ENCODE data around the gene LIN37. TPM values are rescaled to one million over a fixed set of nuclear protein-coding genes. Genes with fewer than 3 reads are reported as not detected.

LIN37 gene
- total RNA-seq, 4 donors from 2014 or later: 14.8 to 19.5 (median 16.6) TPM

GRCh38 chr19:35746531-35746930 lies 1.8 kb upstream of the LIN37 start:
- intact Hi-C loops (cut with DNase I; ENCODE audit: low total_unique reads): loop anchor here (10.0 kb wide), 2 partner anchors 368 to 602 kb away; partner anchors contain the start of genes FXYD7, OVOL3, POLR2I and TBCB

GRCh38 chr19:35750167-35750566 lies 1.8 kb downstream of the LIN37 start:
- no peak for DNase-seq
- no peaks in the 10 kb centered on the region for H3K27me3 ChIP-seq
- no peaks in the 10 kb centered on the region for H3K9me3 ChIP-seq
- in situ Hi-C loops (cut with MboI; ENCODE audit: low sequenced_read_pairs in 4 of 4): loop anchor here in 1 of 4 donors (25.0 kb wide), 1 partner anchor 387 kb away; the partner anchor contains the start of gene CAPNS1
- intact Hi-C loops (cut with DNase I; ENCODE audit: low total_unique reads): loop anchor here (10.0 kb wide), 1 partner anchor 465 kb away; the partner anchor contains the start of genes ZNF146 and ZNF565
- no peak for ATAC-seq
- no peak overlapping the region for H3K4me3 ChIP-seq
- peaks cover 0 to 16% of the 10 kb centered on the region in 2 donors for H3K36me3 ChIP-seq
- TF ChIP-seq CTCF (IDR thresholded peaks at IDR 0.05 in 4 of 5, conservative IDR thresholded peaks at IDR 0.05 in 1 of 5) (no peak), POLR2A (IDR thresholded peaks at IDR 0.05) (no peak)
- peak overlapping the region in 3 of 4 donors; percentile 5 to 91 (median 18) for H3K27ac ChIP-seq
- H3K4me1 ChIP-seq: peaks cover 15 to 41% of the 10 kb centered on the region in 2 donors

More at GRCh38 chr19:35746531-35746930, 1.8 kb upstream of the LIN37 start:
- Histone ChIP-seq H3K27ac (peak overlapping the region; percentile 97 to 99 (median 99)), H3K9me3 (no peaks in the 10 kb centered on the region), H3K27me3 (no peaks in the 10 kb centered on the region), H3K36me3 (peaks cover 0 to 9% of the 10 kb centered on the region in 2 donors), H3K4me3 (peak overlapping the region in 2 of 4 donors; percentile 78 to 96), H3K4me1 (peaks cover 23 to 37% of the 10 kb centered on the region in 2 donors)
- in situ Hi-C loops (cut with MboI; ENCODE audit: low sequenced_read_pairs in 4 of 4): no loop called here
- DNase-seq (no peak), ATAC-seq (no peak)
- no peak for TF ChIP-seq CTCF (IDR thresholded peaks at IDR 0.05 in 4 of 5, conservative IDR thresholded peaks at IDR 0.05 in 1 of 5)

- Histone ChIP-seq H3K9me3 (no peaks in the 10 kb centered on the region), H3K36me3 (peaks cover 0 to 16% of the 10 kb centered on the region in 2 donors), H3K27ac (peak overlapping the region in 3 of 4 donors; percentile 9 to 97 (median 95)), H3K27me3 (no peaks in the 10 kb centered on the region), H3K4me3 (no peak overlapping the region), H3K4me1 (peaks cover 22 to 43% of the 10 kb centered on the region in 2 donors)
- intact Hi-C loops (cut with DNase I; ENCODE audit: low total_unique reads): loop anchor here (10.0 kb wide), 1 partner anchor 463 kb away; the partner anchor contains the start of genes ZNF146 and ZNF565
- DNase-seq (no peak), ATAC-seq (no peak)
- in situ Hi-C loops (cut with MboI; ENCODE audit: low sequenced_read_pairs in 4 of 4): loop anchor here in 1 of 4 donors (25.0 kb wide), 1 partner anchor 385 kb away; the partner anchor contains the start of gene CAPNS1
- TF ChIP-seq CTCF (IDR thresholded peaks at IDR 0.05 in 4 of 5, conservative IDR thresholded peaks at IDR 0.05 in 1 of 5) (no peak), POLR2A (IDR thresholded peaks at IDR 0.05) (no peak)
Observed at GRCh38 chr19:35751839-35752745, 3.7 kb downstream of the LIN37 start.

GRCh38 chr19:35752746-35753350 lies 4.5 kb downstream of the LIN37 start:
- Histone ChIP-seq H3K36me3 (peaks cover 0 to 16% of the 10 kb centered on the region in 2 donors), H3K4me1 (peaks cover 24 to 49% of the 10 kb centered on the region in 2 donors), H3K4me3 (no peak overlapping the region), H3K27ac (peak overlapping the region; percentile 89 to 97 (median 95)), H3K9me3 (no peaks in the 10 kb centered on the region), H3K27me3 (no peaks in the 10 kb centered on the region)
- in situ Hi-C loops (cut with MboI; ENCODE audit: low sequenced_read_pairs in 4 of 4) (loop anchor here in 1 of 4 donors (25.0 kb wide), 1 partner anchor 384 kb away; the partner anchor contains the start of gene CAPNS1), intact Hi-C loops (cut with DNase I; ENCODE audit: low total_unique reads) (loop anchor here (10.0 kb wide), 1 partner anchor 462 kb away; the partner anchor contains the start of genes ZNF146 and ZNF565)
- TF ChIP-seq CTCF (IDR thresholded peaks at IDR 0.05 in 4 of 5, conservative IDR thresholded peaks at IDR 0.05 in 1 of 5): no peak
- TF ChIP-seq POLR2A (IDR thresholded peaks at IDR 0.05): no peak
- DNase-seq (no peak), ATAC-seq (no peak)
